Mesendoderm (in vitro differentiated cells): Measurements from ENCODE around the gene CDK3.

Source experiments
- DNase-seq: peaks from one replicate; pipeline ENCODE4 v3.0.0; 2013
- H2AK5ac ChIP-seq: 2 replicates; pipeline ENCODE4 v1.6.1; 2013; ENCODE audit warnings: low read length, inconsistent platforms
- H2BK120ac ChIP-seq: 2 replicates; pipeline ENCODE4 v1.6.1; 2013; ENCODE audit warnings: low read depth, mild to moderate bottlenecking, low read length, moderate library complexity, mixed read lengths
- H2BK15ac ChIP-seq: replicated peaks from 2 replicates; pipeline ENCODE4 v1.6.1; 2013; ENCODE audit warnings: low read depth, mild to moderate bottlenecking, moderate library complexity
- H2BK5ac ChIP-seq: 2 replicates; pipeline ENCODE4 v1.6.1; 2013; ENCODE audit warnings: low read length, inconsistent platforms
- H3K18ac ChIP-seq: 2 replicates; pipeline ENCODE4 v1.6.1; 2013; ENCODE audit warnings: mild to moderate bottlenecking, low read length, mixed read lengths
- H3K23ac ChIP-seq: one replicate; pipeline ENCODE4 v1.6.1; 2013; ENCODE audit warnings: low read length
- H3K27ac ChIP-seq: 2 replicates; pipeline ENCODE4 v1.5.1; 2013; ENCODE audit warnings: low read depth, mild to moderate bottlenecking, inconsistent platforms, low read length, moderate library complexity
- H3K27me3 ChIP-seq: 2 replicates; pipeline ENCODE4 v1.6.1; 2013; ENCODE audit warnings: low read length, control low read depth, mild to moderate bottlenecking, inconsistent platforms; ENCODE audit not compliant: insufficient read depth, poor library complexity
- H3K36me3 ChIP-seq: 2 replicates; pipeline ENCODE4 v1.6.1; 2013; ENCODE audit warnings: low read length, inconsistent platforms; ENCODE audit not compliant: control insufficient read depth, insufficient read depth
- H3K4ac ChIP-seq: one replicate; pipeline ENCODE4 v1.6.1; 2013; ENCODE audit warnings: low read depth, mild to moderate bottlenecking, low read length, moderate library complexity
- H3K4me1 ChIP-seq: 2 replicates; pipeline ENCODE4 v1.6.1; 2013; ENCODE audit warnings: low read depth, low read length, inconsistent platforms; ENCODE audit not compliant: control insufficient read depth
- H3K4me2 ChIP-seq: 2 replicates; pipeline ENCODE4 v1.6.1; 2013; ENCODE audit warnings: low read length
- H3K4me3 ChIP-seq: 2 replicates; pipeline ENCODE4 v1.5.1; 2013; ENCODE audit warnings: mild to moderate bottlenecking, low read length
- H3K56ac ChIP-seq: one replicate; pipeline ENCODE4 v1.6.1; 2013; ENCODE audit warnings: low read length
- H3K79me1 ChIP-seq: 2 replicates; pipeline ENCODE4 v1.6.1; 2013; ENCODE audit warnings: low read length, inconsistent platforms
- H3K79me2 ChIP-seq: 2 replicates; pipeline ENCODE4 v1.6.1; 2013; ENCODE audit warnings: mild to moderate bottlenecking, low read length; ENCODE audit not compliant: control insufficient read depth, insufficient read depth
- H3K9ac ChIP-seq: 2 replicates; pipeline ENCODE4 v1.6.1; 2013; ENCODE audit warnings: low read length, inconsistent platforms
- H4K5ac ChIP-seq: one replicate; pipeline ENCODE4 v1.6.1; 2013; ENCODE audit warnings: low read length
- H4K8ac ChIP-seq: one replicate; pipeline ENCODE4 v1.6.1; 2013; ENCODE audit warnings: low read depth, mild to moderate bottlenecking, control low read depth, low read length, moderate library complexity
- WGBS: extraction: QIAGEN DNeasy Blood & Tissue Kit; methylation state at CpG from one replicate; pipeline ENCODE4 v1.1.7; 2013; ENCODE audit warnings: low lambda C conversion rate, missing lambda C conversion rate; ENCODE audit not compliant: insufficient coverage; ENCODE audit errors: extremely low coverage; 5-methylcytosine and 5-hydroxymethylcytosine counted together

The CDK3 gene

DNA sequence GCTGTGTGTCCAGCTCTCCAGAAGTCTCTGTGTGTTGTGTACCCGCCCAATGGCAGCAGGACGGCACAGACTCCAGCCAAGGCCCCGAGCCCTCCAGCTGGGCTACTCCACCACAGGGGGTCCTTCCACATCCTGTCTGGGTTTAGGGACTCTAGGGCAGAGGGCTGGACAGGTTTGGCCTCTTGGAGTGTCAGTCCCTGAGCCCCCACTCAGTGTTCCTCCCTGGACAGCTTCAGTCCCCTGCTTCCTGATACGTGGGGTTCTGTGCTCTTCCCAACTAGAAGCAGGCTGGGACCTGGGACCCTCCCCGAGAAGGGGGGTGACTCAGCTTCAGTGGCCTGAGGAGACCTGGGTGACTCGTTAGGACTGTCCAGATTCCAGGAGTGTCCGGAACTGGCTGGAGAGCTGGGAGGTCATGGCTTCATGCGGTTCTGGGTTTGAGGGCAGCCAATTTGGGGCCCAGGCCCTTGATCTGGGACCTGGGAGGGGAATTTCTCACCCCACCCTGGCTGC, 4.2 kb downstream of the CDK3 start:
- DNase-seq = no peak
- H3K79me2 ChIP-seq = no peaks in the 10 kb centered on the region
- no peak overlapping the region for H4K8ac ChIP-seq
- H3K23ac ChIP-seq = no peak overlapping the region
- no peak overlapping the region for H3K18ac ChIP-seq
- H2BK5ac ChIP-seq = no peak overlapping the region
- no peak overlapping the region for H3K9ac ChIP-seq
- H3K56ac ChIP-seq = no peak overlapping the region
- no peaks in the 10 kb centered on the region for H3K79me1 ChIP-seq
- no peak overlapping the region for H4K5ac ChIP-seq
- H2BK15ac ChIP-seq = no peak overlapping the region
- peaks cover 4% of the 10 kb centered on the region for H3K36me3 ChIP-seq
- H3K4ac ChIP-seq = no peak overlapping the region
- no peak overlapping the region for H3K4me3 ChIP-seq
- no peak overlapping the region for H3K4me2 ChIP-seq
- H3K27me3 ChIP-seq = no peaks in the 10 kb centered on the region
- H2AK5ac ChIP-seq = no peak overlapping the region
- H3K27ac ChIP-seq = no peak overlapping the region
- no CpG with 5 or more reads among the region's 8 CpGs for WGBS
- no peaks in the 10 kb centered on the region for H3K4me1 ChIP-seq
- H2BK120ac ChIP-seq = no peak overlapping the region

DNA sequence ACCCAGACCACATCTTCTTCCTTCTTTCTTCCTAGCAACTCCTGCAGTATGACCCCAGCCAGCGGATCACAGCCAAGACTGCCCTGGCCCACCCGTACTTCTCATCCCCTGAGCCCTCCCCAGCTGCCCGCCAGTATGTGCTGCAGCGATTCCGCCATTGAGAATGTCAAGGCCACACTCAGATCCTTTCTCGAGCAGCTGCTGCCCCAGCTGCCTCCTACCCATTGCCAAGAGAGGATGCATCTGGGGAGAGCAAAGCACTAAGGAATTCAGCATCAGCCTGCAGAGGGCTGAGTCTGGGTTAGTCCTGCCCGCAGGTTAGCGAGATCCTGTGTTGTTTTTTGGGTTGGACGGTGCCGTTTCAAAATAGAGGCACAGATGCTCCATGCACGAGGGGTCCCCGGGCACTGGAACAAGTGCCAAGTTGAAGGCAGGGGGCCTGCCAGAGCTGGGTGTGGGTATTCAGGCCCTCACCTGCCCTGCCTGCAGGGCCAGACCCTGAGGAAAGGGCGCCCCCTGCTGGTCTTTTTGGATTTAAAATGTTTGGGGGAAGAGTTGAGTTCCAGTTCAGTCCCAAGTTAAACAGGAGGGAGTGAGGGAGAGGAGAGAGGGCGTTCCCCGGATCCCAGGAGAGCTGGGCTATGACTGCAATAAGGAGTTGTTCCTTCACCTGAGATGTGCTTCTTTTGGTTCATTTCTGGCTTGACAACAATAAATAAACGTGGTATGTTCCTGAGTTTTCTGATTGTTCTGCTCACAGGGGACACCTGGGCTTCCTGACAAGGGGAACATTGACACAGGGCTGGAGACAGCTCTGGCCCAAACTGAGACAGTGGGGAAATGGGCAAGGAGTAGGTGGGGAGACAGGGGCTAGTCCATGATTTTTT, 4.9 kb downstream of the CDK3 start:
- H4K5ac ChIP-seq = no peak overlapping the region
- no peaks in the 10 kb centered on the region for H3K79me2 ChIP-seq
- peak overlapping the region; percentile 15 for H3K56ac ChIP-seq
- no peak overlapping the region for H4K8ac ChIP-seq
- WGBS = no CpG with 5 or more reads among the region's 16 CpGs
- no peak overlapping the region for H3K4ac ChIP-seq
- no peak overlapping the region for H2BK5ac ChIP-seq
- H3K4me2 ChIP-seq = no peak overlapping the region
- H3K18ac ChIP-seq = no peak overlapping the region
- H3K79me1 ChIP-seq = no peaks in the 10 kb centered on the region
- H3K36me3 ChIP-seq = peaks cover 4% of the 10 kb centered on the region
- H3K27me3 ChIP-seq = no peaks in the 10 kb centered on the region
- no peak overlapping the region for H2BK120ac ChIP-seq
- H3K9ac ChIP-seq = no peak overlapping the region
- H3K4me1 ChIP-seq = no peaks in the 10 kb centered on the region
- H3K4me3 ChIP-seq = no peak overlapping the region
- no peak overlapping the region for H3K23ac ChIP-seq
- no peak overlapping the region for H2BK15ac ChIP-seq
- H2AK5ac ChIP-seq = no peak overlapping the region
- no peak overlapping the region for H3K27ac ChIP-seq
- DNase-seq = peak; percentile 81

DNA sequence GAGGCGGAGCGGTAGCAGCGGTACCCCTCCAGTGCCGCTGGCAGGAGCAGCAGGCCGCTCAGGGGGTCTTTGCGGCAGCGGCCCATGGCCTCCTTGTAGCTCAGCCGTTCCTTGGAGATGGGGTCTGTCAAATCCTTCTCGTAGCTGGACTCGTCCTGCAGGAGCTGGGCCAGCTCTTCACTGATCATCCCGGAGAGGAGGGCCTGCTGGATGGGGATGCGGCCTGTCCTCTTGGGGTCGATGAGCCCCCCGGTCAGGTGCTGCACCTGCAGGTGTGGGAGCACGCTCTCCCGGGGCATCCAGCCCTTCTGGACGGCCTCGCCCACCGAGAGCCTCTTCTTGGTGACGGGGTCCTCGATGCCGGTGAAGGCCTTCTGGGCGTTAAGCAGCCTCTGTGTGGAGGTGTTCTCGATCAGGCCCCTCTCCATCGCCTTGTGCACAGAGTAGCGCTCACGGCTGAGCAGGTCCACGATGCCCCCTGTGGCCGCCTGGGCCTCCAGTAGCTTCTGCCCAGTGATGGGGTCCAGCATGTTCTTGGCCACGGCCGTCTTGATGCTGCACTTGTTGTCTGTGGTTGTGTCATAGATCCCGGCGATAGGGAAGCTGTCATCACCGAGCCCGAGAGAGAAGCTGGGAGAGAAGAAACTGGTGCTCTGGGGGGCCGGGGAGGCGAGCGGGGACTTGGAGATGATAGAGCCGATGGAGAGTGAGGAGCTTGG, 6.6 kb downstream of the CDK3 start:
- no peak overlapping the region for H2AK5ac ChIP-seq
- no peak overlapping the region for H3K56ac ChIP-seq
- no peak overlapping the region for H4K8ac ChIP-seq
- H2BK5ac ChIP-seq = no peak overlapping the region
- H3K79me2 ChIP-seq = no peaks in the 10 kb centered on the region
- WGBS = no CpG with 5 or more reads among the region's 39 CpGs
- no peak overlapping the region for H3K9ac ChIP-seq
- H3K4ac ChIP-seq = no peak overlapping the region
- H2BK15ac ChIP-seq = no peak overlapping the region
- H3K4me1 ChIP-seq = no peaks in the 10 kb centered on the region
- H3K23ac ChIP-seq = no peak overlapping the region
- DNase-seq = no peak
- no peaks in the 10 kb centered on the region for H3K79me1 ChIP-seq
- peaks cover 4% of the 10 kb centered on the region for H3K36me3 ChIP-seq
- H3K27me3 ChIP-seq = no peaks in the 10 kb centered on the region
- no peak overlapping the region for H2BK120ac ChIP-seq
- no peak overlapping the region for H3K27ac ChIP-seq
- H3K4me3 ChIP-seq = no peak overlapping the region
- no peak overlapping the region for H3K18ac ChIP-seq
- no peak overlapping the region for H4K5ac ChIP-seq
- no peak overlapping the region for H3K4me2 ChIP-seq

DNA sequence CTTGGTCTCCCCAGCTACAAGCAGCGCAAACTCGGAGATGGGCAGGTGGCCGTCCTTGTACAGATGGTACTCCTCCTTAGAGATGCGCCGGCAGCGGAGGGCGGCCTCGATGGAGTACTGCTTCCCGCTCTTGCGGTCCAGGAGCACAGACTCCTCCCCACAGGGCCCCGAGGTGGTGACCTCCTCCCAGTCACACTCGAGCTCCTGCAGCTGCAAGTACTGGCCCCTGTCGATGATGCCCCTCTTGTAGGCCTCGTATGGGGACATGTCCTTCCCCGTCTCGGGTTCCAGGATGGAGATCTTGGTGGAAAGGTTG, 7.2 kb downstream of the CDK3 start:
- WGBS = no CpG with 5 or more reads among the region's 16 CpGs
- Histone ChIP-seq H2BK15ac (no peak overlapping the region), H2AK5ac (no peak overlapping the region), H3K9ac (no peak overlapping the region), H3K79me2 (no peaks in the 10 kb centered on the region), H3K27ac (no peak overlapping the region), H3K4me3 (no peak overlapping the region), H3K4me1 (no peaks in the 10 kb centered on the region), H3K36me3 (peaks cover 4% of the 10 kb centered on the region), H4K5ac (no peak overlapping the region), H3K4ac (no peak overlapping the region), H2BK120ac (no peak overlapping the region), H3K27me3 (no peaks in the 10 kb centered on the region), H4K8ac (no peak overlapping the region), H3K56ac (no peak overlapping the region), H3K4me2 (no peak overlapping the region), H3K23ac (no peak overlapping the region), H2BK5ac (no peak overlapping the region), H3K18ac (no peak overlapping the region), H3K79me1 (no peaks in the 10 kb centered on the region)
- DNase-seq = no peak

DNA sequence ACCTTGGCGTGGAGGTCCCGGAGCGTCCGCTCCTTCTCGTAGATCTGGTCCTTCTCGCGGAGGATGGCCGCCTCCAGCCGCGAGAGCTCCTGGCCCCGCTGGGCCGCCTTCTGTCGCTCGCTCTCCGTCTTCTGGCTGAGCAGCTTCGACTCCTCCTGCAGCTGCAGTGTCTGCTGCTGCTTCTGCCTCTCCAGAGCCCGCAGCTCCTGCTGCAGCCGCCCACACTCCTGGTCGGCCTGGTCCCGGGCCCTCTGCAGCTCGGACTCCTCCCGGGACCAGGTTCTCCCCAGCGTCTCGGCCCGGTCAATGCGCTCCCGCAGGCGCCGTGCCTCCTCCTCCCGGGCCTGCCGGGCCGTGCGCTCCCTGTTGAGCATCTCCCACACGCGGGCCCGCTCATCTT, 7.6 kb downstream of the CDK3 start:
- Histone ChIP-seq H3K4me1 (no peaks in the 10 kb centered on the region), H3K27me3 (no peaks in the 10 kb centered on the region), H4K8ac (no peak overlapping the region), H3K79me2 (no peaks in the 10 kb centered on the region), H2BK15ac (no peak overlapping the region), H3K23ac (no peak overlapping the region), H3K56ac (no peak overlapping the region), H3K9ac (no peak overlapping the region), H3K18ac (no peak overlapping the region), H3K4me3 (no peak overlapping the region), H3K27ac (no peak overlapping the region), H3K4me2 (no peak overlapping the region), H3K36me3 (peaks cover 3% of the 10 kb centered on the region), H4K5ac (no peak overlapping the region), H3K79me1 (no peaks in the 10 kb centered on the region), H3K4ac (no peak overlapping the region), H2BK5ac (no peak overlapping the region), H2BK120ac (no peak overlapping the region), H2AK5ac (no peak overlapping the region)
- WGBS = no CpG with 5 or more reads among the region's 36 CpGs
- DNase-seq = no peak
